Endothelial cell of umbilical vein (primary cell): Measurements from ENCODE around the gene GSTM4. TPM values are rescaled to one million over a fixed set of nuclear protein-coding genes. Genes with fewer than 3 reads are reported as not detected.

Source experiments
- BruUV-seq: library from RNA; stranded (reverse); fragments of 400-500 nt; replicated peaks from 2 replicates; lab custom pipeline; 2021; lab: Mats Ljungman, UMichigan
- CTCF ChIA-PET: fragments of 300-600, 350-600 bp; sonication (Branson Sonifier 250); formaldehyde crosslinking; loops from one replicate; lab custom pipeline; 2021; ENCODE audit warnings: antibody characterized with exemption, inconsistent platforms; lab: Charles Lee
- POLR2A ChIA-PET: fragments of 300-600, 350-600 bp; sonication (Branson Sonifier 250); formaldehyde crosslinking; loops from one replicate; lab custom pipeline; 2021; ENCODE audit warnings: antibody characterized with exemption, inconsistent platforms; lab: Charles Lee
- DNase-seq: peaks from one replicate; pipeline ENCODE4 v3.0.0-alpha.2; 2011; ENCODE audit warnings: low read depth, low spot score
- FAIRE-seq: peaks from 2 replicates; lab custom pipeline; 2011; peaks lifted over from hg19 to GRCh38; lab: Jason Lieb, UNC
- H2AFZ ChIP-seq: 2 replicates; pipeline ENCODE4 v1.6.0; 2012; ENCODE audit warnings: low read depth, low read length, control low read depth, inconsistent platforms
- H3K27ac ChIP-seq: 2 replicates; pipeline ENCODE4 v1.5.1; 2011; ENCODE audit warnings: low read depth, mild to moderate bottlenecking, control low read depth, low read length, moderate library complexity; ENCODE audit not compliant: insufficient read depth
- H3K27me3 ChIP-seq, 2 experiments: 2 replicates each; pipeline versions ENCODE4 v1.6.0 to v1.6.1; 2011; ENCODE audit warnings: low read length in 2 of 2, mixed read lengths in 1 of 2; ENCODE audit not compliant: control insufficient read depth in 2 of 2, insufficient read depth in 2 of 2
- H3K36me3 ChIP-seq, 2 experiments: 2 replicates in 1 of 2; 3 replicates in 1 of 2; pipeline ENCODE4 v1.5.1; 2011; ENCODE audit warnings: low read length in 2 of 2, mild to moderate bottlenecking in 1 of 2, moderate library complexity in 1 of 2; ENCODE audit not compliant: control insufficient read depth in 2 of 2, insufficient read depth in 2 of 2; ENCODE audit errors: extremely low read depth in 1 of 2
- H3K4me1 ChIP-seq: 3 replicates; pipeline ENCODE4 v1.5.1; 2011; ENCODE audit warnings: mild to moderate bottlenecking, low read length; ENCODE audit not compliant: control insufficient read depth, insufficient read depth; ENCODE audit errors: extremely low read depth
- H3K4me2 ChIP-seq: 2 replicates; pipeline ENCODE4 v1.6.1; 2011; ENCODE audit warnings: low read length, control low read depth, mixed read lengths; ENCODE audit not compliant: insufficient read depth
- H3K4me3 ChIP-seq, 3 experiments: fragments of 200-600 bp in 1 of 3; sonication (generic), shearing (Covaris generic) in 1 of 3; replicated peaks in 1 of 3; 2 replicates each; pipeline ENCODE4 v1.5.1; 2011 to 2016; ENCODE audit warnings: control low read depth in 3 of 3, low read length in 3 of 3, mild to moderate bottlenecking in 2 of 3, inconsistent platforms in 1 of 3, low read depth in 1 of 3, moderate library complexity in 1 of 3; ENCODE audit not compliant: insufficient read depth in 1 of 3
- H3K79me2 ChIP-seq: 2 replicates; pipeline ENCODE4 v1.6.0; 2012; ENCODE audit warnings: low read length, inconsistent platforms; ENCODE audit not compliant: control insufficient read depth, insufficient read depth
- H3K9ac ChIP-seq: replicated peaks from 2 replicates; pipeline ENCODE3; 2011; ENCODE audit warnings: low read length, control low read depth; ENCODE audit not compliant: insufficient read depth; ENCODE audit errors: extremely low read depth
- H3K9me1 ChIP-seq: replicated peaks from 3 replicates; pipeline ENCODE4 v1.6.0; 2011; ENCODE audit warnings: mild to moderate bottlenecking, low read length; ENCODE audit not compliant: control insufficient read depth, insufficient read depth; ENCODE audit errors: extremely low read depth
- H3K9me3 ChIP-seq: replicated peaks from 2 replicates; pipeline ENCODE4 v1.5.1; 2012; ENCODE audit warnings: low read length, inconsistent platforms; ENCODE audit not compliant: control insufficient read depth, insufficient read depth
- H4K20me1 ChIP-seq: replicated peaks from 2 replicates; pipeline ENCODE3; 2011; ENCODE audit warnings: mild to moderate bottlenecking, low read length; ENCODE audit not compliant: control insufficient read depth, insufficient read depth; ENCODE audit errors: extremely low read depth
- EZH2 ChIP-seq: IDR thresholded peaks from 2 replicates; pipeline ENCODE4 v1.6.1; 2012; ENCODE audit warnings: borderline replicate concordance, low read depth, mild to moderate bottlenecking, moderate library complexity, low read length, inconsistent platforms; ENCODE audit not compliant: severe bottlenecking
- FOS ChIP-seq: IDR thresholded peaks from 2 replicates; pipeline ENCODE4 v1.6.1; 2011; ENCODE audit warnings: mild to moderate bottlenecking, low read length, moderate library complexity, borderline replicate concordance; ENCODE audit not compliant: insufficient read depth
- GATA2 ChIP-seq: IDR thresholded peaks from 2 replicates; pipeline ENCODE4 v1.7.0; 2011; ENCODE audit warnings: low read depth, mild to moderate bottlenecking, moderate library complexity, mixed read lengths, low read length; ENCODE audit not compliant: insufficient read length, insufficient read depth
- JUN ChIP-seq: IDR thresholded peaks from 2 replicates; pipeline ENCODE4 v1.6.1; 2011; ENCODE audit warnings: borderline replicate concordance, low read depth; ENCODE audit not compliant: insufficient read length, insufficient read depth
- MYC ChIP-seq: IDR thresholded peaks from one replicate; pipeline ENCODE4 v1.6.1; 2011; ENCODE audit warnings: mild to moderate bottlenecking, low read depth, low read length
- POLR2A ChIP-seq: IDR thresholded peaks from 2 replicates; pipeline ENCODE4 v1.6.1; 2012; ENCODE audit warnings: low read depth, mild to moderate bottlenecking, control low read depth, low read length
- POLR2AphosphoS5 ChIP-seq: IDR thresholded peaks from 2 replicates; pipeline ENCODE4 v1.6.1; 2012; ENCODE audit warnings: low read depth, mild to moderate bottlenecking, control low read depth, low read length, moderate library complexity; ENCODE audit not compliant: insufficient read depth
- dilution Hi-C: fragments of 300-500 bp; cut with MboI; formaldehyde crosslinking; loops from one replicate; pipeline ENCODE4 v1.15.0; 2019; ENCODE audit warnings: low sequenced_read_pairs; ENCODE audit not compliant: extremely low pct_ligation_motif_present
- intact Hi-C: fragments of 100-400 bp; cut with micrococcal nuclease; formaldehyde crosslinking; loops from one replicate; pipeline ENCODE4 v1.10.0; 2022
- polyA plus RNA-seq, 4 experiments: library from polyadenylated mRNA; depleted of rRNA in 3 of 4; stranded (reverse) in 3 of 4; unstranded in 1 of 4; fragments of >200 nt; gene quantifications; 2 replicates each; pipeline versions ENCODE4 v1.2.1 to v1.2.3, GENCODE V29; 2011 to 2012; ENCODE audit warnings: missing spikeins in 1 of 4
- total RNA-seq: library from RNA; stranded (reverse); gene quantifications from 2 replicates; pipeline ENCODE4 v1.2.3, GENCODE V29; 2021
- TF ChIP-seq, protein P1 (sequence below): IDR thresholded peaks from 2 replicates; pipeline ENCODE4 v1.6.1; 2011; ENCODE audit not compliant: insufficient read depth, insufficient read length
- TF ChIP-seq, protein P2 (sequence below), 2 donors: IDR thresholded peaks; 1 replicate in 1 of 2; 2 replicates in 1 of 2; pipeline ENCODE4 v1.5.1; 2011; ENCODE audit warnings: low read length in 2 of 2, mild to moderate bottlenecking in 2 of 2, moderate library complexity in 2 of 2, control low read depth in 1 of 2, inconsistent platforms in 1 of 2, low read depth in 1 of 2; ENCODE audit not compliant: insufficient read depth in 1 of 2; ENCODE audit errors: extremely low read depth in 1 of 2

The GSTM4 gene
- total and polyA plus RNA-seq, 2 donors (not counting 3 experiments of a cell fraction or from before 2014, with no cell fraction given), result 9.5 to 11.6 TPM

DNA sequence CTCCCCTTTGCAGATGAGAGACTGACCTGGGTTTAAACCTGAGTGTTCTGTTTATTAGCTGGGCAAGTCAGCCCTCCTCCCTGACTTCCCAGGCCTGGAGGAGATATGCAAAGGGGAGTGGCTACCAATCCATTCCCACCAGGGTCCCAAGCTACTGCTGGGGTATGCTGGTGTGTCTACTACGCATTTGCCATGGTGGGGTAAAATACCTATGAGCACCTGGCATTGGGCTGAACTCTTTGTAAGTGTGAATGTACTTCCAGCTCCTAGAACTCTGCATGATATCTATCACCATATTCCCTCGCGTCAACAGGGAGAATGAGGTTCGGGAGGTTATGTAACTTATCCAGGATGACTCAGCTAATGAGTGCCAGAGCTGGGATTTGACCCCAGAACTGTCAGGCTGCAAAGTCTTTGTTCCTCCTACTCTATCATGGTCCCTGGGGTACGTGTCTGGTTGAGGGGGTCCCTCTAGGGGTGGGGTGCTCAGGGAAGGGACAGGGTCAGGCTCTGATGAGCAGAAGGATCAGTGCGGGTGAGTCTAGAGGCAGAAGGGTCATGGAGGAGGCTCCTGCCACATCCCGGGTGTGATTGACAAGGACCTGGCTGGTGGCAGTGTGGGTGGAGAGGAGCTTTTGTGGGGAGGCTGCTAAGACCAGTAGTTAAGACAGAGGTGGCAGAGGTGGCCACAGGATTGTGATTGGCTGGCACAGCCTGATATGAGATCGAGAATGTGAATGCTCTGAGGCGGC lies 19.5 kb upstream of the GSTM4 start:
- ChIA-PET POLR2A (no interaction called here), CTCF (interaction anchor here (0.8 to 15.2 kb wide), 10 partner anchors 13 to 348 kb away, joined by 3 to 565 read pairs (median 4); partner anchors contain the start of genes AHCYL1, GNAI3 and GSTM1)
- Histone ChIP-seq H3K27me3 (no peaks in the 10 kb centered on the region), H3K9me3 (no peaks in the 10 kb centered on the region), H3K4me1 (no peaks in the 10 kb centered on the region), H3K36me3 (peaks cover under 1 to 7% of the 10 kb centered on the region in 2 experiments), H2AFZ (no peak overlapping the region), H3K4me2 (no peak overlapping the region), H3K27ac (no peak overlapping the region), H3K9ac (no peak overlapping the region), H4K20me1 (no peaks in the 10 kb centered on the region), H3K79me2 (no peaks in the 10 kb centered on the region), H3K9me1 (no peaks in the 10 kb centered on the region), H3K4me3 (no peak overlapping the region)
- DNase-seq (no peak), FAIRE-seq (no peak)
- TF ChIP-seq, protein P1, sequence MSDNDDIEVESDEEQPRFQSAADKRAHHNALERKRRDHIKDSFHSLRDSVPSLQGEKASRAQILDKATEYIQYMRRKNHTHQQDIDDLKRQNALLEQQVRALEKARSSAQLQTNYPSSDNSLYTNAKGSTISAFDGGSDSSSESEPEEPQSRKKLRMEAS, result no peak
- no peak for TF ChIP-seq GATA2
- TF ChIP-seq JUN, result no peak
- no peak for TF ChIP-seq POLR2A
- TF ChIP-seq FOS, result no peak
- TF ChIP-seq, protein P2, sequence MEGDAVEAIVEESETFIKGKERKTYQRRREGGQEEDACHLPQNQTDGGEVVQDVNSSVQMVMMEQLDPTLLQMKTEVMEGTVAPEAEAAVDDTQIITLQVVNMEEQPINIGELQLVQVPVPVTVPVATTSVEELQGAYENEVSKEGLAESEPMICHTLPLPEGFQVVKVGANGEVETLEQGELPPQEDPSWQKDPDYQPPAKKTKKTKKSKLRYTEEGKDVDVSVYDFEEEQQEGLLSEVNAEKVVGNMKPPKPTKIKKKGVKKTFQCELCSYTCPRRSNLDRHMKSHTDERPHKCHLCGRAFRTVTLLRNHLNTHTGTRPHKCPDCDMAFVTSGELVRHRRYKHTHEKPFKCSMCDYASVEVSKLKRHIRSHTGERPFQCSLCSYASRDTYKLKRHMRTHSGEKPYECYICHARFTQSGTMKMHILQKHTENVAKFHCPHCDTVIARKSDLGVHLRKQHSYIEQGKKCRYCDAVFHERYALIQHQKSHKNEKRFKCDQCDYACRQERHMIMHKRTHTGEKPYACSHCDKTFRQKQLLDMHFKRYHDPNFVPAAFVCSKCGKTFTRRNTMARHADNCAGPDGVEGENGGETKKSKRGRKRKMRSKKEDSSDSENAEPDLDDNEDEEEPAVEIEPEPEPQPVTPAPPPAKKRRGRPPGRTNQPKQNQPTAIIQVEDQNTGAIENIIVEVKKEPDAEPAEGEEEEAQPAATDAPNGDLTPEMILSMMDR (IDR thresholded peaks at IDR 0.05; ENCODE audit: extremely low read depth in 1 of 2, insufficient read depth in 1 of 2, low read depth in 1 of 2, low read length in 2 of 2), result no peak
- no peak for TF ChIP-seq EZH2
- no peak for TF ChIP-seq POLR2AphosphoS5
- TF ChIP-seq MYC, result no peak
- dilution Hi-C loops, result no loop called here
- intact Hi-C loops, result no loop called here
- no TSS peak for BruUV-seq
